Measurements from ENCODE around the gene HCRTR1.
A peak's percentile ranks its signal among the peaks of the same experiment; 100 is the strongest.

The HCRTR1 gene

DNA sequence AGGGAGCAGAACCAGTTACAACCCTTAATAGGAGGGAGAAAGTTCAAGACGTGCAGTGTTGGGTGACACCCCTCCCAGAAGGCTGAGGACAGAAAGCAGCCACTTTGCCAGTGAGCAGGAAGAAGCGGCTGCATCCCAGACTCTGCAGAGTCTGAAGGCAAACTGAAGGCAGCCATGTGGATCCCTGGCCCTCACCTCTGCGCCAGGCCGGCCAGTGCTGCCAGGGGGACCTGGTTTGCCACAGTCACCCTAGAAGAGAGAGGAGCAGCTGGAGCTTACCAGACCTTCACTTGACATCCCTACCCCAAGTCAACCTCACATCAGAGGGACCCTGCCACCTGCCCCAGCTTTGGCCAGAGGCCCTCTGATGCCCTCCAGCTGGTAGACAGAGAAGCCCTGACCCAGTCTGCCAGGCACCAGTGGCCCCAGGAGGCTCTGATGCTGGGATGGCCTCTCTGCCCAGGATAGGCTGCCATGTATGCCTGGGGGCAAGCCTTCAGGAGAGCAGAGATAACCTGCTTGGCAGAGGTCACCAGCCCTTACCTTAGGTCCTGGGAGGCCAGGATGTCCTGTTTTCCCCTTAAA lies 43.5 kb downstream of the HCRTR1 start:
- TF ChIP-seq, protein P1, sequence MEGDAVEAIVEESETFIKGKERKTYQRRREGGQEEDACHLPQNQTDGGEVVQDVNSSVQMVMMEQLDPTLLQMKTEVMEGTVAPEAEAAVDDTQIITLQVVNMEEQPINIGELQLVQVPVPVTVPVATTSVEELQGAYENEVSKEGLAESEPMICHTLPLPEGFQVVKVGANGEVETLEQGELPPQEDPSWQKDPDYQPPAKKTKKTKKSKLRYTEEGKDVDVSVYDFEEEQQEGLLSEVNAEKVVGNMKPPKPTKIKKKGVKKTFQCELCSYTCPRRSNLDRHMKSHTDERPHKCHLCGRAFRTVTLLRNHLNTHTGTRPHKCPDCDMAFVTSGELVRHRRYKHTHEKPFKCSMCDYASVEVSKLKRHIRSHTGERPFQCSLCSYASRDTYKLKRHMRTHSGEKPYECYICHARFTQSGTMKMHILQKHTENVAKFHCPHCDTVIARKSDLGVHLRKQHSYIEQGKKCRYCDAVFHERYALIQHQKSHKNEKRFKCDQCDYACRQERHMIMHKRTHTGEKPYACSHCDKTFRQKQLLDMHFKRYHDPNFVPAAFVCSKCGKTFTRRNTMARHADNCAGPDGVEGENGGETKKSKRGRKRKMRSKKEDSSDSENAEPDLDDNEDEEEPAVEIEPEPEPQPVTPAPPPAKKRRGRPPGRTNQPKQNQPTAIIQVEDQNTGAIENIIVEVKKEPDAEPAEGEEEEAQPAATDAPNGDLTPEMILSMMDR (IDR thresholded peaks at IDR 0.05; ENCODE audit: low read length, missing control alignments) = no peak
- H3K4me3 ChIP-seq (replicated peaks; ENCODE audit: low read depth, low read length) = no peak overlapping the region
- no peak for DNase-seq (ENCODE audit: low read depth)

DNA sequence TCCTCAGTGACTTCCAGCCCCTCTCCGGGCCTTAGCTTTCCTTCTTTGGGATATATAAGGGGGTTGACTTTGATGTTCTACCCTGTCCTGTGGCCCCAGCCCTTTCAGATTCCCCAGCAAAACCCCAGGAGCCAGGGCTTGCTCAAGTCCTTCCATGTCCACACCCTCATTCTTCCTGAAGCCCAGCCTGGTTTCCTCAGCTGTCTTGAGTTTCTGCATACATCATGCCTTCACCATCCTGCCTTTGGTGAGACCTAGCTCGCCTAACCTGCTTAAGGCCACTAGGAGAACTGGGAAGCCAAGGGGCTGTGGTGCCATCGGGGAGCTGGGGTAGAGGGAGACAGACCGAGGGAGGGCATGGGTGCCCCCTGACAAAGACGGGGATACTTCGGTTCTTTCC lies 44.4 kb downstream of the HCRTR1 start:
- TF ChIP-seq, protein P1 (IDR thresholded peaks at IDR 0.05; ENCODE audit: low read length, missing control alignments) = no peak
- H3K4me3 ChIP-seq (replicated peaks; ENCODE audit: low read depth, low read length) = no peak overlapping the region
- no peak for DNase-seq (ENCODE audit: low read depth)

DNA sequence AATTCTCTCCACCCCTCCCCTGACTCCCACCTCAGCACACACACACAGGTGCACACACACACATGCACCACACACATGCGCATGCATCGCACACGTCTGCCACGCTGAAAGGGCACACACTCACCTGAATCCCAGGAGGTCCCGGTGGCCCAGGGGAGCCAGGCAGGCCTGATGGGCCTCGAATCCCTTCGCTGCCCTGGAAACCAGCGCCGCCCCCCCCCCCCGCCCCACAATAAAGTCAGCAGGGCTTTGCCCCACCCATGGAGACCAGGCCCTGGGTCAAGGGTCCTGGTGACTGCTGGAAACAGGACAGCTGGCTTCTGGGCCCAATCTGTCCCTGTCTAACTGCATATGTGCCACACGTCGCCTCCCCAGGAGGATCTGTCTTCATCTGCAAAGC lies 45.0 kb downstream of the HCRTR1 start:
- TF ChIP-seq, protein P1 (IDR thresholded peaks at IDR 0.05; ENCODE audit: low read length, missing control alignments) = no peak
- no peak overlapping the region for H3K4me3 ChIP-seq (replicated peaks; ENCODE audit: low read depth, low read length)
- DNase-seq (ENCODE audit: low read depth) = no peak

DNA sequence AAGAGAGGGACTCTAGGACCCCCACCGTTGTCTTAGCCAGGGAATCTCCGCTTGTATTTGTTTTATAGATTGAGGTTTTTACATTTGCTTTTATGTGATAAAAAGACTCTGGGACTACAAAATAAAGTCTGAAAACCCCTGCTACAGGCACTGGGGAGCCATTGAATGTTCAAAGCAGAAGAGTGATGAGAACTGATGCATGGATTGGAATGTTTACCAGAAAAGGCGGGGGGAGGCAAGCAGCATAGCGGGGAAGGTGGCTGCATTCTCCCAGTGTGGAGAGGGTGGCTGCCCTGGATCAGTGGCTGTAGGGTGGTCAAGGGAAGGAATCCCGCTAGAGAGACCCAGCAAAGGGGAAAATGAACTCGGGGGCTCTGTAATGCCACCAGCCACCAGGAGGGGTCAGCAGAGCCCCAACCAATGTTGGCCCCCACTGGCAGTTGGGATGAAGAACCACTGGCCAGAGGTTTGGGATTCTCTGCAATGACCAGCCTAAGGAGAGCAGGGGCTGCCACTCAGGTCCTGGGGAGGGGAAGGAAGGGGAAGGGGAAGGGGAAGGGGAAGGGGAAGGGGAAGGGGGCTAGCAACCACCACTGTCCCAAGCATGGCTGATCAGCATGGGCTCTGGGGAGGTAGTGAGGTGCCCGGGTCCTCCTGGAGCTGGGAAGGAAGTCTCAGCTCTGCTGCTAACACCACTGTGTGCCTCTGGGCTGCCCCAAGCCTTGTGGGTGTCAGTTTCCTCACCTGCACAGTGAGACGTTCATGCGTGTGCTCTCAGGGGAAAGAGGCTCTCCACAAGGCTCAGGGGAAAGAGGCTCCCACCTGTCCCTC lies 46.3 kb downstream of the HCRTR1 start:
- H3K4me3 ChIP-seq (replicated peaks; ENCODE audit: low read depth, low read length) = no peak overlapping the region
- TF ChIP-seq, protein P1 (IDR thresholded peaks at IDR 0.05; ENCODE audit: low read length, missing control alignments) = peak; percentile 88
- peak; percentile 53 for DNase-seq (ENCODE audit: low read depth)

DNA sequence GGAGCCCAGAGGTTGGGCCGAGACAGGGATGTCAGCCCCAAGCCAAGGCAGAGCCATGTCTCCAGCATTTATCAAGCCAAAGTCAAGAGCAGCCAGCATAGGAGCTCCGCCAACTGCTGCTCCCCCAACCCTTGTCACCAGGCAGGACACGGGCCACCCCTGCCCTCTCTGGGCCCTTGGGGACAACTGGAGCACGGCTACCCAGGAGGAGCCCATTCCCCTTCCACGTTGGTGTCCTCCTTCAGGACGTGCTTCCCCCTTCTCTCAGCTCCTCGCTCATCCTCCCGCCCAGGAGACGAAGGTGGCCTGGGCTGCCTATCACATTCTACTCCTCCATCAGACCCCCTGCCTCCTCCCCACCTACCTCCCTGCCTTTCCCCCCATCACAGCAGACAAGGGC lies 47.0 kb downstream of the HCRTR1 start:
- TF ChIP-seq, protein P1 (IDR thresholded peaks at IDR 0.05; ENCODE audit: low read length, missing control alignments) = no peak
- no peak for DNase-seq (ENCODE audit: low read depth)
- no peak overlapping the region for H3K4me3 ChIP-seq (replicated peaks; ENCODE audit: low read depth, low read length)

DNA sequence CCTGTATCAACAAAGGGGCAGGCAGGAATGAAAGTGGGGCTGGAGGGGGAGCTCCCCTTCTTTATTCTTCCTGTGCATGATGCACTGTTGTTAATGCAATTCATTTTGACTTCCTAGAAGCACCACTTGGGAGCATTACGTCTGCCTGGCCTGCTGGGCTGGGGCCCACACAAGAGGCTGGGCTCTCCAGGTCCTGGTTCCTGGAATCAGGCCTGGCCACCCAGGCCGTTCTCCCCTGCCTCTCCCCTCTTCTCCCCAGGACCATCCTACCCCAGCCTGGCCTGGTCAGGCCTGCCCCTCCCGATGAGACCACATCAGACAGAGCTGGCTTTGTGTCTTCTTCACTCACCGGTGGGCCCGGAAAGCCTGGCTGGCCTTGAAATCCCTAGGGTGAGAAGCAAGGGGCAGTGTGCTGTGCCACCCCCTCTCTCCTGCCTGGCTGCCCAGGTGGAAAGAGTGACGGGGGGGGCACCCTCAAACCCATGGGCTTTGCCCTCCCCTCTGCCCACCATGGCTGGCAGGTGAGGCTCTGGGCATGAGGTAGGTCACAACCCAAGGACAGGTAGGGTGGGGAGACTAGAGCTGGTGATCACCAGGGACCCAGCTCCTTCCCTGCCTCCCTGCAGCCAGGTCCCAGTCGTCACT lies 47.9 kb downstream of the HCRTR1 start:
- no peak overlapping the region for H3K4me3 ChIP-seq (replicated peaks; ENCODE audit: low read depth, low read length)
- DNase-seq (ENCODE audit: low read depth) = no peak
- TF ChIP-seq, protein P1 (IDR thresholded peaks at IDR 0.05; ENCODE audit: low read length, missing control alignments) = no peak

Measured in fibroblast of pulmonary artery (primary cell).